Vagina (tissue), 2 donors: ENCODE results near the gene UBASH3B.

Source experiments
- CTCF ChIP-seq, 3 experiments: fragments of 450-650 bp in 2 of 3; fragments of 200-600 bp in 1 of 3; sonication (generic) in 1 of 3; IDR thresholded peaks; one replicate each; pipeline ENCODE4 v1.5.1; 2017 to 2019; ENCODE audit warnings: antibody characterized with exemption in 3 of 3, mild to moderate bottlenecking in 2 of 3, moderate library complexity in 2 of 3
- POLR2A ChIP-seq, 2 donors: fragments of 450-650 bp; IDR thresholded peaks; one replicate each; pipeline ENCODE4 v1.6.1; 2017; ENCODE audit warnings: antibody characterized with exemption in 2 of 2, mild to moderate bottlenecking in 2 of 2, moderate library complexity in 2 of 2
- POLR2AphosphoS5 ChIP-seq, 2 donors: sonication (generic); formaldehyde crosslinking; IDR thresholded peaks; one replicate each; pipeline ENCODE4 v1.9.0; 2017; ENCODE audit warnings: antibody characterized with exemption in 2 of 2, mild to moderate bottlenecking in 2 of 2, low read depth in 1 of 2; ENCODE audit not compliant: insufficient read depth in 1 of 2

GRCh38 chr11:122853971-122854446, 198.5 kb downstream of the UBASH3B start:
- TF ChIP-seq CTCF (IDR thresholded peaks at IDR 0.05): peak; percentile 36 to 66 (median 55)
- no peak for TF ChIP-seq POLR2A (IDR thresholded peaks at IDR 0.05)
- TF ChIP-seq POLR2AphosphoS5 (IDR thresholded peaks at IDR 0.05; ENCODE audit: insufficient read depth in 1 of 2, low read depth in 1 of 2): peak in 1 of 2 donors; percentile 33
